Osteoblast (primary cell): Measurements from ENCODE around the gene TDRD10. TPM values are rescaled to one million over a fixed set of nuclear protein-coding genes. Genes with fewer than 3 reads are reported as not detected.

Source experiments
- DNase-seq: peaks from one replicate; pipeline ENCODE4 v3.0.0; 2011; ENCODE audit warnings: low spot score, mixed read lengths; ENCODE audit not compliant: insufficient read length; ENCODE audit errors: missing footprints
- H2AFZ ChIP-seq: 2 replicates; pipeline ENCODE4 v1.6.0; 2011; ENCODE audit warnings: mild to moderate bottlenecking, low read length
- H3K27ac ChIP-seq: 2 replicates; pipeline ENCODE4 v1.5.1; 2011; ENCODE audit warnings: mild to moderate bottlenecking, low read depth, low read length, moderate library complexity
- H3K27me3 ChIP-seq: 2 replicates; pipeline ENCODE4 v1.6.0; 2012; ENCODE audit warnings: mild to moderate bottlenecking, control low read depth, inconsistent platforms, low read length, moderate library complexity; ENCODE audit not compliant: insufficient read depth
- H3K36me3 ChIP-seq: 2 replicates; pipeline ENCODE4 v1.5.1; 2011; ENCODE audit warnings: mild to moderate bottlenecking, low read length, control low read depth, moderate library complexity; ENCODE audit not compliant: insufficient read depth
- H3K4me1 ChIP-seq: 2 replicates; pipeline ENCODE4 v1.5.1; 2011; ENCODE audit warnings: mild to moderate bottlenecking, low read length, control low read depth, moderate library complexity; ENCODE audit not compliant: insufficient read depth
- H3K4me2 ChIP-seq: 2 replicates; pipeline ENCODE4 v1.6.0; 2011; ENCODE audit warnings: mild to moderate bottlenecking, low read length; ENCODE audit not compliant: insufficient read depth
- H3K4me3 ChIP-seq: fragments of 200-600 bp; sonication (generic); 3 replicates; pipeline ENCODE4 v1.5.1; 2012; ENCODE audit warnings: mild to moderate bottlenecking, low read length, inconsistent platforms; ENCODE audit not compliant: insufficient read depth
- H3K79me2 ChIP-seq: 2 replicates; pipeline ENCODE4 v1.6.0; 2012; ENCODE audit warnings: mild to moderate bottlenecking, low read length, control low read depth, inconsistent platforms; ENCODE audit not compliant: insufficient read depth
- H3K9me3 ChIP-seq: 2 replicates; pipeline ENCODE4 v1.5.1; 2011; ENCODE audit warnings: low read depth, low read length, control low read depth
- H4K20me1 ChIP-seq: 2 replicates; pipeline ENCODE4 v1.6.0; 2012; ENCODE audit warnings: mild to moderate bottlenecking, low read length, control low read depth; ENCODE audit not compliant: insufficient read depth
- CTCF ChIP-seq: IDR thresholded peaks from 2 replicates; pipeline ENCODE4 v1.5.1; 2011; ENCODE audit warnings: mild to moderate bottlenecking, low read depth, low read length, moderate library complexity; ENCODE audit errors: extremely low read depth
- total RNA-seq: library from RNA; depleted of rRNA; stranded (reverse); fragments of >200 nt; gene quantifications from 2 replicates; pipeline ENCODE4 v1.2.3, GENCODE V29; 2012

TDRD10 gene
- total RNA-seq: not detected in 2 replicates

- Histone ChIP-seq H3K27me3 (peaks cover 73% of the 10 kb centered on the region), H3K36me3 (no peaks in the 10 kb centered on the region), H3K27ac (no peak within 1 kb of the TSS), H3K79me2 (no peaks in the 10 kb centered on the region), H3K4me1 (no peaks in the 10 kb centered on the region), H4K20me1 (no peaks in the 10 kb centered on the region), H3K9me3 (no peaks in the 10 kb centered on the region), H3K4me3 (no peak within 1 kb of the TSS), H2AFZ (no peak within 1 kb of the TSS), H3K4me2 (no peak within 1 kb of the TSS)
- TF ChIP-seq CTCF: no peak
- no peak for DNase-seq
Observed at GRCh38 chr1:154502066-154502743, at the start of gene TDRD10, which contains the start of gene SHE. TDRD10 (plus strand) TSS chr1:154502219; CDS start chr1:154506904, 4,685 bp downstream. SHE (minus strand) TSS chr1:154502412; CDS start chr1:154502026, 386 bp downstream.

GRCh38 chr1:154453161-154453560 is 48.9 kb upstream of the TDRD10 start:
- no peaks in the 10 kb centered on the region for H4K20me1 ChIP-seq
- H3K36me3 ChIP-seq: no peaks in the 10 kb centered on the region
- H3K79me2 ChIP-seq: no peaks in the 10 kb centered on the region
- H3K4me1 ChIP-seq: peaks cover 9% of the 10 kb centered on the region
- TF ChIP-seq CTCF: no peak
- DNase-seq: peak; percentile 82
- no peaks in the 10 kb centered on the region for H3K27me3 ChIP-seq
- no peak overlapping the region for H3K4me3 ChIP-seq
- no peak overlapping the region for H3K27ac ChIP-seq
- no peaks in the 10 kb centered on the region for H3K9me3 ChIP-seq
- peak overlapping the region; percentile 21 for H3K4me2 ChIP-seq
- H2AFZ ChIP-seq: peak overlapping the region; percentile 20

GRCh38 chr1:154453574-154454352 is 48.3 kb upstream of the TDRD10 start:
- no peaks in the 10 kb centered on the region for H3K9me3 ChIP-seq
- no peak for TF ChIP-seq CTCF
- peak overlapping the region; percentile 20 for H2AFZ ChIP-seq
- no peaks in the 10 kb centered on the region for H4K20me1 ChIP-seq
- H3K27ac ChIP-seq: no peak overlapping the region
- no peaks in the 10 kb centered on the region for H3K36me3 ChIP-seq
- H3K79me2 ChIP-seq: no peaks in the 10 kb centered on the region
- no peaks in the 10 kb centered on the region for H3K27me3 ChIP-seq
- DNase-seq: no peak
- peak overlapping the region; percentile 21 for H3K4me2 ChIP-seq
- H3K4me1 ChIP-seq: peaks cover 9% of the 10 kb centered on the region
- H3K4me3 ChIP-seq: no peak overlapping the region
